PFSK-1 (cell line): ENCODE data around the gene KIAA1549.

Experiments
- FOXP2 ChIP-seq: optimal IDR thresholded peaks from 2 replicates; pipeline ENCODE3; 2011; ENCODE audit warnings: borderline replicate concordance, control low read depth, inconsistent platforms; ENCODE audit not compliant: insufficient read depth; ENCODE audit errors: extremely low read length, extremely low read depth
- POLR2AphosphoS5 ChIP-seq: IDR thresholded peaks from 2 replicates; pipeline ENCODE4 v1.6.1; 2012; ENCODE audit warnings: low read depth, mild to moderate bottlenecking, control low read depth, low read length, moderate library complexity
- REST ChIP-seq, 2 experiments: IDR thresholded peaks; 2 replicates each; pipeline versions ENCODE4 v1.6.1 to v1.8.0; 2011 to 2012; ENCODE audit warnings: low read depth in 2 of 2, low read length in 2 of 2, control low read depth in 1 of 2, inconsistent platforms in 1 of 2, mild to moderate bottlenecking in 1 of 2, moderate library complexity in 1 of 2; ENCODE audit not compliant: insufficient read depth in 1 of 2
- SIN3A ChIP-seq: IDR thresholded peaks from 2 replicates; pipeline ENCODE4 v1.6.1; 2012; ENCODE audit warnings: mild to moderate bottlenecking, low read length, moderate library complexity, borderline replicate concordance; ENCODE audit not compliant: insufficient read depth
- TAF1 ChIP-seq: IDR thresholded peaks from 2 replicates; pipeline ENCODE4 v1.6.1; 2012; ENCODE audit warnings: low read length, control low read depth, borderline replicate concordance; ENCODE audit not compliant: insufficient read depth

- TF ChIP-seq TAF1 (no peak), POLR2AphosphoS5 (no peak), FOXP2 (no peak), REST (IDR thresholded peaks at IDR 0.05; ENCODE audit: insufficient read depth in 1 of 2, low read depth in 2 of 2, low read length in 2 of 2) (no peak), SIN3A (no peak)
These were observed 56.5 kb downstream of the KIAA1549 start for GRCh38 chr7:138924501-138925225.
